Diencephalon (tissue), 1 donor: ENCODE data around the gene CCS. TPM values are rescaled to one million over a fixed set of nuclear protein-coding genes. Genes with fewer than 3 reads are reported as not detected.

Experiments
- small RNA-seq: library from RNA; depleted of rRNA; stranded (forward); fragments of <200 nt; gene quantifications from one replicate; pipeline ENCODE3, GENCODE V24; 2014
- total RNA-seq: library from RNA; depleted of rRNA; stranded (reverse); fragments of >200 nt; gene quantifications from one replicate; pipeline ENCODE4 v1.2.3, GENCODE V29; 2014

The CCS gene, protein sequence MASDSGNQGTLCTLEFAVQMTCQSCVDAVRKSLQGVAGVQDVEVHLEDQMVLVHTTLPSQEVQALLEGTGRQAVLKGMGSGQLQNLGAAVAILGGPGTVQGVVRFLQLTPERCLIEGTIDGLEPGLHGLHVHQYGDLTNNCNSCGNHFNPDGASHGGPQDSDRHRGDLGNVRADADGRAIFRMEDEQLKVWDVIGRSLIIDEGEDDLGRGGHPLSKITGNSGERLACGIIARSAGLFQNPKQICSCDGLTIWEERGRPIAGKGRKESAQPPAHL
- 20.8 TPM for total RNA-seq

DNA sequence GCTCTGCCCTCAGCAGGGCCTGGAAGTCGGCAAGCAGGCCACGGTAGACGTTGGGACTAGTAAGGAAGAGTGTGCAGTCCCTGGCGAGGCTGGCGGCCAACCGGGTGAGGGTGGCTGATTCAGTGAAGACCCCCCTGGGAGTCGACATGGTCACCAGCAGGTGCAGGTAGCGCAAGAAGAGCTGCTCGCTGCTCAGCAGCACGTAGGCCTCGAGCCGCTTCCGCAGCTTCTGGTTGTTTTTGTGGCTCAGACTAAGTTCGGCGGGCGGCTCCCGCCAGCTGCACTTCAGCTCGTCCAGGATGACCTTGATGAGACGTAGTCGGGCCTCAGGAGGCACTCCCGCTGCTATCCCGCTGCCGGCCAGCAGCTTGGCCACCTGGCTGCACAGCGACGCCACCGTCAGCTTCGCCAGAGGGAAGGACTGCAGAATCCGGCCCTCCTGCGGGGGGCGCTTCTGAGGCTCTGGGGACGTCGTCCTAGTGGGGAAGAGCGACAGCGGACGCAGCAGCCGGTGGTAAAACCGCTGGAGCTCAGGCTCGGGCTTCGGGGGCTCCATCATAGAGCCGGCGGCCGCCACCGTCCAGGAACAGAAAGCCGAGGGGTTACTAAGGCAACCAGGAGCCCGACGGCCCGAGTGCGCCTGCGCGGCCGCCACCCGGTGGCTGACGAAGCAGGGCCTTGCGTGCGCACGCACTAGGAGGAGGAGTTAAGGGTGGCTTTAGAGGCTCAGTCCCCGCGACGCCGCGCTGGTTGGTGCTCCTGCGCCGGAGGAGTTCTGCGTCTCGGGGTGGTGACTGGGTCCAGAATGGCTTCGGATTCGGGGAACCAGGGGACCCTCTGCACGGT lies at the start of gene CCS, which contains the start of gene CCDC87:
CCS (plus strand) TSS at position 729 of the 846 bp plus-strand sequence; CDS start at position 806, 77 bp downstream.
CCDC87 (minus strand) TSS at position 607 of the 846 bp plus-strand sequence; CDS start at position 559, 48 bp downstream.

DNA sequence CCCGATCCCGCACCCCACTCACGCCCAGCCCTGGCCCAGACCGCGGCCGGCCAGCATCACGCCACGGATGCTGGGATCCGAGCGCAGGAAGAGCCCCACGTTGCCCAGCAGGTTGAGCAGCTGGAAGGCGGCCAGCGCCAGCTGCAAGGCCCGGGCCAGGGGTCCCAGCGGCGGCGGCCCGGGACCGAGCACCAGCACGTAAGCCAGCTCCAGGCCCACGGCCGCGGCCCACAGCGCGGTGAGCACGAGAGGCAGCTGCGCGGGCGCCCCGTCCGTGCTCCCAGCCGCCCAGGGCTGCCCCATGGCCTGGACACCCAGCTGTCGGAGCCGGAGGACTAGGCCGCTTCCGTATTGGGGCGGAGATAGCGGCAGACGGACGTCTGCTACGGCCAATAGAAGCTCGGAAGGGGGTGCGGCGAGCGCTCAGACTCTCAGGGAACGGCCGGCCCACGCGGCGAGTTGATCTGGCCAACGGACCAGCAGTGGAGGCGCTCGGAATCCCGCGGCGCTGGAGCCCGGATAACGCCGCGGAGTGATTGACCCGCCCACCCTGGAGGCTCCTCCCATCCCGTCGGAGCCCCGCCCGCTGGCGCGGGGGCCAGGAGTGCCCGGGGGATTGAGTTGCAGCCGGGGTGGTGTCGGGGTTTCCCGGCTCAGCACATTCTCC lies 47.2 kb upstream of the CCS start, which contains the start of gene ZDHHC24:
ZDHHC24 (minus strand) TSS at position 348 of the 667 bp plus-strand sequence; CDS start at position 303, 45 bp downstream.

DNA sequence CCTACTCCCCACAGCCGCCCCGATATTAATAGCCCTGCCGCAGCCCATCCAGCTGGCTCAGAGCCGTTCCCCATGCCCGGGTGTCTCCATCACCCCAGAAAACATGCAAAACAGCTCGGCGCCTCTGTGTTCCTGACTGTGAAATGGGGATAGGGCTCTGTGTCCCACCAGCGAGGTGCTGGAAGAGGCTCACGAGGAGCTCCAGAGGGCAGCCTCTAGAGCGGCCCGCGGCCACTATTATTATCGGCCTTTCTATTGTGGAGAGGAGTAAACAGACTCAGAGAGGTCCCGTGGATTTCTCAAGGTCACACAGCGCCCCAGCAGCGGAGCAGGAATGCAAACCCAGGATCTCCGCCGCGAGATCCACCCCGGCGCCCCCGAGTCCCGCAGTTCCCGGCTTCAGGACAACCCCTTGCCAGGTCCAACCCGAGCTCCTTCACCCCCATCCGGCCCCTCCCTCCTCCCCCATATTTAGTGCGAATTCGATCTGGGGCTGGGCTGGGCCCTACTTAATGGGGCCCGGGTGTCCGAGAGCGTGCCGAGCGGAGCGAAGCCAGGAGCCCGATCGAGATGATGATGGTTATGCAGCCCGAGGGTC lies 46.5 kb upstream of the CCS start, which contains the start of gene ACTN3:
ACTN3 (plus strand) TSS at position 536 of the 598 bp plus-strand sequence; CDS start at position 571, 35 bp downstream.

DNA sequence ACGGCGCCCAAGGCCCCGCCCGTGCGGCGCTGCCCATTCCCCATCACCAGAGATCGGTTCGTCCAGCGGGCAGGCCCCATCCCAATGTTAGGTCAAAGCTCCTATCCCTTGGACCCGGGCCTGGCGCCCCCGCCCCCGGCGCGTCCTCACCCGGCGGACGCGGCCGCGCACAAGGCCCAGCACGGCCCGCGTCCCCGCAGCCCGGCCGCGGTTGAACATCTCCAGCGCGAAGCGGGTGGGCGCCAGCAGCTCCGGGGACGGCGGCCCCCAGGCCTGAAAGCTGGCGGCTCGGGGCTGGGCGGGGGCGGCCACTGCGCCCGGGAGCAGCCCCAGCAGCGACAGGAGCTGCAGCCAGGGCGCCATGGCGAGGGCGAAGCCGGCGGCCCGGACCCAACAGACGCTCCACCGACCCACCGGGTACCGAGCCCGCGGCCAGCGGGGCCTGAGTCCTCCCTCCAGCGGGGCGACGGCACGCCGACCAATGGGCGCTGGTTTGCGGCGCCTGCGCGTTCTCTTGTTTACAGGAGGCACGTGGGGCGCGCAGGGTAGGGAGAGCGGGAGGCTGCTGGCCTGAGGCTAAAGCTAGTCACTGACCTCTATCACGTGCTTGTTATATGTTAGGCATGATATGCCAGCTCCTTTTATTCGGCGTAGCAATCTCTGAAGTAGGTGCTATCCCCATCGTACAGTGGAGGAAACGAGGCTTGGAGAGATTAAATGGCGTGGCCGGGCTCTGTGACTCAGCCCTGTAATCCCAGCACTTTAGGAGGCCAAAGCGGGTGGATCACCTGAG lies 24.7 kb upstream of the CCS start, which contains the start of gene CTSF:
CTSF (minus strand) TSS at position 483 of the 793 bp plus-strand sequence; CDS start at position 363, 120 bp downstream.

DNA sequence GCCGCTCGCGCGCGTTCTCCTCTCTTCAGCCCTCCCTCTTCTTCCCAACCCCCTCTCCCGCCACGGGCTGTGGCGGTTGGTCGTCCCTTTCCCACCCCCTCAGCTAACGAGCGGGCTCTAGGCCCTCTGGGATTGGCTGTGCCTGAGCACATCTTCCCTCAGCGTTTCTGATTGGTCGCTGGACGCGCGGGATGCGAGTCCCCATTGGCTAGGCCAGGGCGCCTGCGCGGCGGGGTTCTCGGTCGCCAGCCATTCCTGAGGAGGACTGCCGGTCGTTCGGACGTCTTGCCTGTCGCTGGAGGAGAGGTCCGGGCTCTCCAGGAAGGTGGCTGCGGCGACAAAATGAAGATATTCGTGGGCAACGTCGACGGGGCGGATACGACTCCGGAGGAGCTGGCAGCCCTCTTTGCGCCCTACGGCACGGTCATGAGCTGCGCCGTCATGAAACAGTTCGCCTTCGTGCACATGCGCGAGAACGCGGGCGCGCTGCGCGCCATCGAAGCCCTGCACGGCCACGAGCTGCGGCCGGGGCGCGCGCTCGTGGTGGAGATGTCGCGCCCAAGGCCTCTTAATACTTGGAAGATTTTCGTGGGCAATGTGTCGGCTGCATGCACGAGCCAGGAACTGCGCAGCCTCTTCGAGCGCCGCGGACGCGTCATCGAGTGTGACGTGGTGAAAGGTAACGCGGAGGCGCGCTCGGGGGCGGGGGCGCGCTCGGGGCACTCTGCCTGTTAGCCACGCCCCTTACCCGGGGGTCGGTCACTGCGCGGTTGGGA lies 23.6 kb downstream of the CCS start, which contains the start of gene RBM14:
RBM14 (plus strand) TSS at position 252 of the 776 bp plus-strand sequence; CDS start at position 343, 91 bp downstream.

DNA sequence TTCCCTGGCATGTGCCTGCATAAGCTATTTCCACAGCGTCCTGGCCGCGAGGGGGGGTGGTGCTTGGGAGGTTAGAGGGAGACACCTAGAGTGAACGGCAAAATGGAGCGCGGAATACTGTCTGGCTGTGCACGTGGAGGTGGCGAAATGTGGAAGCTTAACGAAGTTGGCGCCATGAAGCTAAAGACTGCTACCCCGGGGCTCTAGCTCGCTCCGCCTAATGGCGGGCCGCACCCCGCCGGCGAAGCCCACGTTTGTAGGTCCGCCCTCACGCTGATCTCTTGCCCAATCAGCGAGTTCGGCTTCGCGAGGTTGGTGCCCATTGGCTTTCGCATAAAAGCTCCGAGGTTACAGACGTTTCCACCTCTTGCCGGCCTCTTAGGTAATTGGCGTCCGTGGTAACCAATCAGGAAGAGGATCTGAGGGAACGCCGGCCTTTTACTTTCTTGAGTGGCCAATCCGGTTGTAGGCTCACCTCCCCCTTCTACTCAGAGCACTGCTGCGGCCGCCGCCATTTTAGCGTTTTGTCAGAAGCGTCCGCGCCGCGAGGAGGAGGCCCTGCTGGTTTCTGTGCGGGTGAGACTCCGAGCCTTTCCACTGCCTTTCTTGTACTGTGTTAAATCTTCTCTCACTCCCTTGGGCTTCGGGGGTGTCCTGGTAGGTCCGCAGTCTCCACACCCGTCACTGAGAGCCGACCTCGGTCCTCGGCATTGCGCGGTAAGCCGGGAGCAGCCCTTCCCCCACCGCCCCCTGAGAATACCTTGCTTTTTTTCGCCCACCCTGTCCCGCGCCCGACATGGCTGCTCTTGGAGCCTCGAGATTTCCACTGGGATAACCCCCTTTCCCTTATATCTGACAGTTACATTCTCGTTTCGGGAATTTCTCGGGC lies 45.4 kb downstream of the CCS start, which contains the start of gene RBM4:
RBM4 (plus strand) TSS at position 527 of the 889 bp plus-strand sequence. CDS start 1,009 bp downstream, outside the sequence.

Small RNA genes within 50 kb of the gene (small RNA-seq; reads per million reads assigned to genes)
- gene RNU4-39P: not detected

Other genes with a start within 250 kb of the CCS start
- 10.6 TPM for gene BRMS1, start 248.1 kb upstream of the CCS start, total RNA-seq
- gene B4GAT1, start 245.6 kb upstream of the CCS start, total RNA-seq: 117 TPM
- 2.1 TPM for gene SLC29A2, start 221.4 kb upstream of the CCS start, total RNA-seq
- gene NPAS4, start 172.2 kb upstream of the CCS start, total RNA-seq: 1.6 TPM
- 19.4 TPM for gene MRPL11, start 154.3 kb upstream of the CCS start, total RNA-seq
- 15.0 TPM for gene PELI3, start 126.3 kb upstream of the CCS start, total RNA-seq
- gene DPP3, start 112.8 kb upstream of the CCS start, total RNA-seq: 51.7 TPM
- 58.8 TPM for gene BBS1, start 82.5 kb upstream of the CCS start, total RNA-seq
- gene ZDHHC24, start 47.1 kb upstream of the CCS start, total RNA-seq: 7.2 TPM
- 0.23 TPM for gene ACTN3, start 46.3 kb upstream of the CCS start, total RNA-seq
- gene CTSF, start 24.6 kb upstream of the CCS start, total RNA-seq: 46.8 TPM
- gene CCDC87, start 122 bp upstream of the CCS start, total RNA-seq: 1.2 TPM
- 45.0 TPM for gene RBM14, start 23.4 kb downstream of the CCS start, total RNA-seq
- gene RBM4, start 45.5 kb downstream of the CCS start, total RNA-seq: 122 TPM
- 67.6 TPM for gene RBM4B, start 84.7 kb downstream of the CCS start, total RNA-seq
- gene SPTBN2, start 136.0 kb downstream of the CCS start, total RNA-seq: 97.3 TPM